Hematopoietic multipotent progenitor cell treated with erythropoietin and hydrocortisone succinate and interleukin-3 and kit ligand, for 8 days (in vitro differentiated cells): ENCODE measurements around the gene MX1.

ENCODE experiments used
- DNase-seq: peaks from one replicate; pipeline ENCODE4 v3.0.0-alpha.2; 2015

The MX1 gene

DNA sequence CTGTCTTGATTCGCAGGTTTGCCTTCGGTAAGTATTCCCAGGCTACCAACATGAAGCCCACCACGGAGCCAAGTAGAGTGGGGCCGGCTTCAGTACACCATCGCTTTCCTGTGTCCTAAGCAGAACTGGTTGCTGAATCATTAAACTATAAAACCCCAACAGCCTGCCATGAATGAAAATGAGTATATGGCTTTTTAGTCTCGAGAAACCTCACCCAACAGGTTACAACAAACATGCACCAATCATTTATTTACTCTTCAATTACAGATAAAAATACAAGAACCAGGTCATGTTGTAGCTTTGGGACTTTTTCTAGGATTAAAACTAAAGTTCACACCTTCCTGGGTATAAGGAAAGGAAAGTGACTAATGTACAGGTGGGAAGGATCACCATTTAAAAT lies 74.3 kb downstream of the MX1 start:
- no peak for DNase-seq

DNA sequence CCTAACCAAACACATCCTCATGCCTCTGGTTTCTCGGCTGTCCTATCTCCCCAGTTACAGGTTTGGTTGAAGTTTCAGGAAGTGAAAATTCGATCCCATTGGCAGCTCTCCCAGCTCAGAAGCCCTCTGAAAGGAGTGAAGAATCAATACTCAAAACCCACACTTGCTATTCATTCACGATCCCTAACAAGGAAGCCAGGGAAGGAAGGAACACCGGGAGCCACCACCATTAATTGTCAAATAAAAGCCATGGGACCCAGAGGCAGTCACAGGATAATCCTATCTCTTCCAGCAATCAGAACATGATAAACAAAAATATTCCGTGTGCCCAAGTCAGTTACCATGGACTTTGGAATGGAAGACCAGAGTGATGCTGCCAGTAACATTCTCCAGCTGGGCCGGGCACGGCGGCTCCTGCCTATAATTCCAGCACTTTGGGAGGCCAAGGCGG lies 74.9 kb downstream of the MX1 start:
- no peak for DNase-seq

DNA sequence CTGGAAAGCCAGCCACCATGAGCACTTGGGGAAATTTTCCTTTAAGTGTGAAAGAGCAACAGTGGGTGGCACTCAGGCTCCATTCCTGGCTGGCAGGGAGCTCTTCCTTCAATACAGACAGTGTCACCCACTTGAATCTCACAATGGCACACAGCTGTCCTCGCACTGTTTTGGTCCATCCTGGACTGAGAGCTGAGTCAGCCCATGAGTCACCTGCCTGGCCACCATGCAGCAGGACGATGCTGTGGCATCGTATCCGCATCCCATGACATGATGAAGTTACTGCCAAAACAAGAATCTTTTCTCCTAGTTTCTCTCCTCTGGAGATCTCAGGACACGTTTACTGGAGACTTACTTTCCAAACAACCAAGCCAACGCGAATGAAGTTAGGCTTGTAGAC lies 75.9 kb downstream of the MX1 start:
- no peak for DNase-seq

DNA sequence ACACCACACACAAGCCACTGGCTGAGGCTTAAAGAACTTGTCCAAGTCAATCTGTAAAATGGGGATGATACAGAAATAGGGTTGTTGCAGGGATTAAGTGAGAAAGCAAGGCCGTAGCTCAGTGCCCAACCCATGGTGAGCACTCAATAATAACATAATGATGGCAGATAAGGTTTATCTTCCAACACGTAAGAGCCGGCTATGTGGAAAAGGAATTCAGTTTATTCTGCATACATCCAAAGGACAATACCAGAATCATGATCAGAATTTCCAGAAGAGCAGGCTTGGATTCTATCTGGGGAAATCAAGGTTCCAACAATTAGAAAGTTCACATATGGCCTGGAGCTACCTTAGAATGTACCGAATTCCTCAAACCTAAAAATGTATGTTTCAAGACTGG lies 77.3 kb downstream of the MX1 start:
- no peak for DNase-seq

DNA sequence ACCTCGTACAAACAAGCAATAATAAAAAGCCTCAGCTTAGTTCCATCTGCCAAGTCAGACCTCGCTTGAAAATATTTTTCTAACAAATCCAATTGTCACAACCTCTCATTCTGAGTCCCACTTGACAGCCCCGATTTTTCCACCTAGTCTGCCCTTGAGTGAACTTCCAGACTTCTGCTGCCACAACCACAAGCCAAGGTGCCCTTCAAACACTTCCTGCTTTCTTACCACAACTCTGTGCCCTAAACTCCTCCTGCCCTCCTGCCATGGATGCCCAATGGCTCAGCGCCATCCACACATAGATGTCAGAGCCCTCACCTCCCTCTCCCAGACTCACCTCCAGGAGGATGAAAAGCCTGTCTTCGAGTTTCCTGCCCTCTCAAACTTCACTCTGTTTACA lies 78.0 kb downstream of the MX1 start:
- DNase-seq: no peak

DNA sequence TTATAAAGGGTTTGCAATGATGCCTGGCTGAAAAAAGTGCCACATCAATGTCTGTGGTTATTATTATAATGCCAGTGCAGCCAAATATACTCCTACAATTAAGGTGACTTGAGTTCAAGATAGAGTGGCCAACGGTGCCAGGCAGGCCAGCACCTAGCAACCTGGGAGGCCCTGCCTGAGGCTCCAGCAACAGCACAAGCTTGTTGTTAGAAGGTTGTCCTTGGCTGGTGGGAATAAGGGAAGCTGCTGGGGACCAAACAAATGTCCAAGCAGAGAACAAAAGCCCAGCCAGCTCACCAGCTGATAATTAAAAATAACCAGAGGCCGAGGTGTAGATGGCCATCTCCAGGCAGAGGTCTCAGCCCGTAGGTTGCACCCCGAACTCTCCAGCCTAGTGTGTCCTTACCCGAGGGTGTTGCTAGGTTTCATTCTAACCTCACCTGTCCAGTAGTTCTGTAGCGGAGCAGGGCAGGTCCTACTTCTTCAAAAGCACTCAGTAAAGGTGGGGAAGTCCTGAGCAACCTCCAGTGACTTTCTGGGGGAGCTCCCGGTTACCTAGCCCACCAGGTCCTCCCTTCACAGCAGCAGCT lies 80.1 kb downstream of the MX1 start:
- DNase-seq: no peak

DNA sequence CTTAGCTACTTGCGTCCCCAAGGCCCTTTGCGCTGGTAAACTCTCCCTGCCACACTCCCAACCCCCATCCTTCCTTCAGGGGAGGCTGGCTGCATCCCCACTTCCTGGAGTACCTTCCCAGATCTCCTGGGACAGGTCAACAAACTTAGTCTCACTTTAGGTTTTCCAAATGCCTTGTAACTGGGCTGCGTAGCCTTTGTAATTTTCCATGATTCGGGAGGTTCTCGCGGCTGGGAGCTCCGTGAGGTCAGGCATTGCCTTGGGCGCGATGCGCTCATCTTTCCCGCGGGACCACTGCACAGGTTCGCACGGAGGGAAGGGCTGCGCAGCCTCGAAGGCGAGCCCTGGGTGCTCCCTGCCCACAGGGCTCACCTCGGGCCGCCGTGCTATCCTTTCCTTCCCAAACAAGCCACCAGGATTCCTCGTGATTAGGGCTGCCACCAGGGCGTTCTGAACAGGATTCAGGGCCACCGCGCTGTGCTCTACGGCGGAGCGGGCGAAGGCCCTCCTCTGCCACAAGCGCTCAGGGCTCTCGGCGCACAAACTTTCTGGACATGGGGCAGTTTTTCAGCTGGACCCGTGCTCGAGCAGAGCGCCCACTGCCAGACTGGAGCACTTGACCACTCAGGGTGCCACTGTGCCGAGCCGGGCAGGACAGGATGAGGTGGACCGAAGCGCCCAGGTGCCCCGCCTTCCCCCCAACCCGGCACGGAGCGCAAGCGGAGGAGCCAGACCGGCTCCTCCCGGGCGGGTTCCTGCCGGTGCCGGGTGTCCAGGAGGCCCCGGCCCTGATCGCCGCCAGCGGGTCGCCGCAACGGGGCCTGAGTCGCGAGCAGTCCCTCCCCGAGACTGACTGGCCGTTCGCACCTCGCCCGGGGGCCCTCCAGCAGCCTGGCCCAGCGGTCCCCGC lies 80.8 kb downstream of the MX1 start:
- no peak for DNase-seq

DNA sequence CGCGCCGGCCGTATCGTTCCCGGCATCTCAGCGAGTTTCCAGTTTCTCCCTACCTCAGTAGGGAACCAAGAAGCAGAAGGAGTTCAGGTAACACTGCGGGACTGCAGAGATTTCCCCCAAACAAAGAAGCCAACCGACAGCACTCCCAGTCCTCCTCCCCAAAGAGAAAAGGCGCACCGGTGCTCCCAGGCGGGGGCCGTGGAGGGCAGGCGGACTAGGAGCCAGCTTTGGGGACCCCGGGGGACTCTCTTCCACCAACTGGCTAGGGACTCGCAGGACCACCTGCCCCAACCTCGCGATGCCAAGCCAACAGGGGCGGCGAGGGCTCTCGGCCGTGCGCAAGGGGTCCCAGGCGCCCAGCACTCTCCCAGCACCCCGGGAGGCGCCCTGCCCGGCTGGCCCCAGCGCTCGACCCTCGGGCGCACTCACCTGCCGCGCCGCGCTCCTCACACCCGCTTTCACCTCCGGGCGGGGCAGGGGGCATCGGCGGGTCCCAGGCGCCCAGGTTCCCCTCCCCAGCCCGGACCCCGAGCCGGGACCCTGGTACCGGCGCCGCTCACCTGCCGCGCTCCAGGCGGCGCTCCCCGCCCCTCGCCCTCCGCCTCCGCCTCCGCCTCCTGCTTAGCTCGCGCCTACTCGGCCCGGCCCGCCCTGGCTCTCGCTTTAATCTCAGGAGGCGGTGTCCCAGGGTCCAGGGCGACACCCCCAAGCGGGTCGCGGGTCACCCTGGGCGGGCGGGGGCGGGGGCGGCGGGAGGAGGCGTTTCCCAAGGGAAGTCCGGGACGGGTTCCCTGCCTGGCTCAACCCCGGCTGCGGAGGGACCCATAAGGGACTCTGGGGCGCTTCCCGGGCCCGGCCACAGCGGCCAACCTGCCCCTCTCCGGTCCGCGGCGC lies 81.7 kb downstream of the MX1 start, which contains the start of gene TMPRSS2:
Gene TMPRSS2 (minus strand): TSS at position 638 of the 894 bp plus-strand sequence. CDS start 10,025 bp downstream, outside the sequence.
- DNase-seq: no peak

DNA sequence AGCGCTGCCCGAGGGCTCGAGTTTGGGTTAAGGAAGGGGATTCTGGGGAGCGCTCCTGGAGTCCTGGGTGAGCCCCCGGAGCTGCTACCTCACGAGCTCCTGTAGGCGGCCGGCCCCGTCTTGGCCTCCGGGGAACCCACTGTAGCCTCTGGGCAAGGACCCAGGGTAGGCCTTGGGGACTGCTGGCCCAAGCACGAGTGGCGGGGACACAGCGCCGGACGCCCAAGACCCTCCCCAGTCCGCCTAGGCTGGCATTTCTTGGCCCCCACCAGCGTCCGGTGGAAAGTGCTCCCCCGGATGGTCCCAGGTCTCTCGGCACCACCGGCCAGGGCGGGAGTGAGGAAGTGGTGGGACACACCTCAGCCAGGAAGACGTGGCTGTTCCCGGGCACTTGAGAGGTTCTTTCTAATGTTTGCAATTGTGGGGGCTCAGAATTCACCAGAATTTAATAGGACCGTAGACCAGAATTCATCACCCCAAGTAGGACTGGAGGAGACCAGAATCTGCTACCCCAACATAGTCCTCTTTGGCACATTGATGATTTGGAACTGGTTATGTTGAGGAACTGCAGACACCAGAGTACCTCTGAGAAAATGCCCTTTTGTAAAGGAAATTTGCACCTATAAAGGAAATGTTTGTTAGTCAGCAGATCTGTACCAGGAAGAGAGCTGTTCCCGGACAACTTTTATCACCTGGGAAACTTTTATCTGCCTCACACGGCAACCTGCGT lies 82.5 kb downstream of the MX1 start:
- DNase-seq: no peak
